ENCODE measurements around the gene CEMIP.

The CEMIP gene

DNA sequence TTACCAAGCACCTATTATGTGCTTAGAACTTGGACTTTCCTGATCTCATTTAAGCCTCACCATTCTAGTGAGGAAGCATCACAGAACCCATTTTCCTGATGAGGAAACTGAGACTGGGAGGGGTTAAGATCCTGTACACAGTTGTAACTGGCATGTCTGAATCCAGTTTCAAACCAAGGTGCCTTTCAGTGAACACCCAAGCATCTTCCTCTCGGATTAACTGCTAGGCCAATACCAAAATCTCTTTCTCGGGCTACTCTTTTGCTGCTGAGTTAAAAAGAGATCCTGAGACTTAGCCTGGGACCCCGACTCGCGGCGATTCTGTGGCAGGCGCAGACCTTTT is 578 bp upstream of the CEMIP start:
- no peak for DNase-seq (ENCODE audit: low read depth)
- H3K4me3 ChIP-seq (ENCODE audit: low read depth, low read length) = peak overlapping the region; percentile 56

DNA sequence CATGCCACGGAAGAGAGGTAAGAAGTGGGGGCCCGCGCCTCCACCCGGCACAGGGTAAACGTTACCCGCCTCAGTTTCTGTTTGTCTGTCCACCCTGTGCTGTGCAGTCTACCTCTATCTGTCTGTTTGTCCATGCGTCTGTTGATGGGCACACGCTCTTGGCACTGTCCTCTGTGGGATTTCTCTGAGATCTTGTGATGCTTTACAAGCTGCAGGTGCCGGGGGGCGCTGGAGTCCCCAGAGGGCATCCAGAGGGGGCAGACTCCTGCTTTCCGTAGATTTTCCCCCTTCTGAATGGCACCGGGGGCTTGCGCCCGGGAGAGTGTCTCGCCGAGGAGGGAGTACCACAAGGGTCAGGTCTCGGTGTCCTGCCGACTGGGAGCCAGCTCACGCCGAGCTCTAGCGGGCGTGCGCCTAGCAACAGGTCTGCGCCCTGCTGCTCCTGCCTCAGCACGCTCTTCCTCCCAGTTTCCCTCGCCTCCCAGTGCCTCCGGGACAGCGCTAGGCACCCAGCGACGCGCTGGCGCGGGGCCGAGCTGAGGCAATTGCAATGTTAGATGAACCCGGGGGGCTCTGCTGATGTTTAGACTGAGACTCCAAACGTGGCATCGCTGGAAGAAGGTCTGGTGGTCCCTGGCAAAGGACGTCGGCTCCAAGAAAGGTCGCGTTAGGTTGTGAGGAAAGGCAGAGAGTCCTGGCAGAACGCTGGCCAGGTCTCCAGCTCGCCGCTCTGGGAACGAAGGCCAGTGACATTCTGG is 667 bp downstream of the CEMIP start:
- DNase-seq (ENCODE audit: low read depth) = no peak
- peak overlapping the region; percentile 56 for H3K4me3 ChIP-seq (ENCODE audit: low read depth, low read length)

DNA sequence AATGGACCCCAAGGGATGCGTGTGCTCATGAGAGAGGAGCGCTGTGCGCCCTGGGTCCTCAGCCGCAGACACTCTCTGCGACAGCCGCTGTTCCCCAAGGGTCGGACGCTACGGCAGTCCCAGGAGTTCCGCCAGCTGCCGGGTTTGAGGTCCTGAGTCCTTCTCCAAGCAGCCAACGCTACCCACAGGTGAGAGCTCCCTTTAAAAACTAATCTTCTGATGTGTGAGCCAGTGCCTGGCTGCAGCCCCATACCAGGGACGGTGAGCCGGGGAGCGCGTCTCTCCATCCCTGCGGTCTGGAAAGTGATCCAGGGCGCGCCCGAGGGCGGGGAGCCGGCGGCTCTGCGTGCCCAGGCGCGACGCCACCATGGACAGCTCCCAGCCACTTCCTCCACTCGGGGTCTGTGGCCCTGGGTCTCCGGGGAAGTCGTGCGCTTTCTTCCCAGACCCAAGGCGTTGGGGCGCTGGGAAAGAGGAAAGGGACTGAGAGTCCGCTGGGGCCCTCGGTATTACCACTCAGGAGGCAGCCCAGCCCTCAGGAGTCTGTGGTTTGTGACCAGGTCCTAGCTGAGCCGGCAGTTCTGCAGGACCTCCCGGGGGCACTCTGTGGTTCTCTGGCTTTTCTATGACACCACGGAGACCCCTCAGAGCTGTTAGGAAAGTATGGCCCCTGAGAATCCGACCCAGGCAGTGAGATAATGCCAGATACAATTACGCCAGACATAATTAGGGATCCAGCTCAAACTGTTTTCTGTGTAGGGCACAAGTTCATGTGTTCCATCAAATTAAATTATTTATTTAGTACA is 1.4 kb downstream of the CEMIP start:
- H3K4me3 ChIP-seq (ENCODE audit: low read depth, low read length) = peak overlapping the region; percentile 56
- no peak for DNase-seq (ENCODE audit: low read depth)

GRCh38 chr15:80783260-80783659 is 4.1 kb downstream of the CEMIP start:
- DNase-seq (ENCODE audit: low read depth) = no peak
- H3K4me3 ChIP-seq (ENCODE audit: low read depth, low read length) = no peak overlapping the region

- H3K4me3 ChIP-seq (ENCODE audit: low read depth, low read length) = no peak overlapping the region
- no peak for DNase-seq (ENCODE audit: low read depth)
These were observed 6.2 kb downstream of the CEMIP start for GRCh38 chr15:80785335-80785734.

DNA sequence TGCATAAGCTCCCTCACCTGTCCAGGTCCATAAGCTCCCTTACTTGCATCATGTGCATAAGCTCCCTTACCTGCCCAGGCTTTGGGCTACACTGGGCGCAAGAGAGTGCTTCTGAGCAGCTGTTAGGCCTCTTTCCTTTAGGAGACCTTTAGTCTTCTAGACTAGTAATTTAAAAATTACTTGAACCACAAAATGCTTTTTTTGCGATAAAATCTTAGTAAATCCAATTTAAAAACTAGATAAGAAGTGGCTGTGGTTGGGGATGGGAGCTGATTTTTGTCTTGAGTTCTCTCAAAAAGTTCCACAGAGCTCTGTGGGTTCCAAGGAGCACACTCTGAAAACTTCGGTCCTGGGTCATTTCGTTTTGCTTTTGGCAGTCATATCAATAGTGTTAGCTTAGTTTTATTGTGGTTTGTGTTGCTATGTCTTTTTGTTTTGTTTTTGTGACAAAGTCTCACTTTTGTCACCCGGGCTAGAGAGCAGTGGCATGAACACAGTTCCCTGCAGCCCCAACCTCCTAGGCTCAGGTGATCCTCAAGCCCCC is 6.7 kb downstream of the CEMIP start:
- no peak for DNase-seq (ENCODE audit: low read depth)
- no peak overlapping the region for H3K4me3 ChIP-seq (ENCODE audit: low read depth, low read length)

GRCh38 chr15:80787316-80787715 is 8.1 kb downstream of the CEMIP start:
- DNase-seq (ENCODE audit: low read depth) = no peak

GRCh38 chr15:80788536-80788935 is 9.4 kb downstream of the CEMIP start:
- DNase-seq (ENCODE audit: low read depth) = no peak

More at GRCh38 chr15:80787316-80787715, 8.1 kb downstream of the CEMIP start:
- no peak overlapping the region for H3K4me3 ChIP-seq (ENCODE audit: low read depth, low read length)

DNA sequence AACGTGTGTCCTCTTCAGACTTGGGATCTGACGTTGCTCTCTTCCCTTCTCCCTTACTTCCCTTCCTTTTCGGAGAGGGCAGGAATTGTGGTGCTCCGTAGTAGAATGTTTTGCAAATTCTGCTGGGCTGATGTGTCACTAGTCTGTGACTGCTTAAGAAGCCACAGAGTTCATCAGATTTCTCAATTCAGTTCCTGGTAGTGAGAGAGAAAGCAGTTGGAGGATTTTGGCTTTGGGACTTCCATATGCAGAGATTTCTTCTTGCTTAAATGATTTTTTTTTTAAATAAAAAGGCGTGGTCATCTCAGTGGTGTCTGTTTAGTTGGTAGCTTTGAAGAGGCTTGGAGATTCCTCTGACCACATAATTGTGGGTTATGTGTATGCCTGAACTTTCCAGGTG is 10.1 kb downstream of the CEMIP start:
- DNase-seq (ENCODE audit: low read depth) = no peak
- no peak overlapping the region for H3K4me3 ChIP-seq (ENCODE audit: low read depth, low read length)

More at GRCh38 chr15:80788536-80788935, 9.4 kb downstream of the CEMIP start:
- no peak overlapping the region for H3K4me3 ChIP-seq (ENCODE audit: low read depth, low read length)

- DNase-seq (ENCODE audit: low read depth) = no peak
- H3K4me3 ChIP-seq (ENCODE audit: low read depth, low read length) = no peak overlapping the region
These were observed 10.6 kb downstream of the CEMIP start for GRCh38 chr15:80789796-80790195.

GRCh38 chr15:80790236-80790635 is 11.1 kb downstream of the CEMIP start:
- no peak for DNase-seq (ENCODE audit: low read depth)
- no peak overlapping the region for H3K4me3 ChIP-seq (ENCODE audit: low read depth, low read length)

DNA sequence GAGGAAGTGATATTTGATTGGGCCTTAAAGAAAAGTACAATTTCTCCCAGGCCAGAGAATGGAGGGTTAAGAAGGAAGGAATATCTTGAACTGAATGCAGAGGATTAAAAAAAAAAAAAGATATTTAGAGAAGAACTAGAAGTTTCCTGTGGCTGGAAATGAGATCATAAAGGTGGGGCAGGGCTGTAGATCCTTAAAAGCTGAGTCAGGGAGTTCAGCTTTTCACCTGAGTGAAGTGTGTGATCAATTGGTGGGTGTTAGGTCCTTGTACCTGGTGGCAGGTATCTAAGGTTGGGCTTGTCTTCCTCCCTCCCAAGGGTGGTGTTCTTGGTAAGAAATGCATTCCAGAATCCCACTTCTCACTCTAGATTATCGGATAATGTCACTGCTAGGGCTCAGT is 11.8 kb downstream of the CEMIP start:
- DNase-seq (ENCODE audit: low read depth) = no peak
- H3K4me3 ChIP-seq (ENCODE audit: low read depth, low read length) = no peak overlapping the region

- H3K4me3 ChIP-seq (ENCODE audit: low read depth, low read length) = no peak overlapping the region
- no peak for DNase-seq (ENCODE audit: low read depth)
These were observed 17.2 kb downstream of the CEMIP start for GRCh38 chr15:80796407-80796806.

DNA sequence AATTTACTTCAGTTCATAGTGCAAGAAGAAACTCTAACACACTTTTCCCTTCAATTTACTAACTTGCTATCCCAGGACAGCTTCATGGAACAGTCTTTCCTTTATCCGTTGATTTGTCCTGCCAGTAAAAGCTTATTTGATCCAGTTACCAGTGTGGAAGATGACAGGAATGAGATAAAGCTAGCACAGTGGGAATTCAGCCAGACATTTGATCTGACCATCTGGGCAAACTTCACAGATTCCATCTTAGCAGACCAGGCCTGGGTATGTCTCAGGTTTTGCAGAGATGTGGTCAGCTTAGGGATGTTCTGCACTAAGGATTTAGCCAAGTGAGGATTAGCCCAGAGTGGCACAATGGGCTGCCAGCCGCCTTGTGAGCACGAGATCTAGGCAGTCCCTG is 19.7 kb downstream of the CEMIP start:
- DNase-seq (ENCODE audit: low read depth) = no peak

GRCh38 chr15:80800067-80800466 is 20.9 kb downstream of the CEMIP start:
- no peak overlapping the region for H3K4me3 ChIP-seq (ENCODE audit: low read depth, low read length)
- no peak for DNase-seq (ENCODE audit: low read depth)

More for the DNA sequence above, 19.7 kb downstream of the CEMIP start:
- H3K4me3 ChIP-seq (ENCODE audit: low read depth, low read length) = no peak overlapping the region

- DNase-seq (ENCODE audit: low read depth) = no peak
- H3K4me3 ChIP-seq (ENCODE audit: low read depth, low read length) = no peak overlapping the region
These were observed 22.9 kb downstream of the CEMIP start for GRCh38 chr15:80801891-80802680.

- no peak for DNase-seq (ENCODE audit: low read depth)
- no peak overlapping the region for H3K4me3 ChIP-seq (ENCODE audit: low read depth, low read length)
These were observed 24.7 kb downstream of the CEMIP start for GRCh38 chr15:80803580-80804525.

DNA sequence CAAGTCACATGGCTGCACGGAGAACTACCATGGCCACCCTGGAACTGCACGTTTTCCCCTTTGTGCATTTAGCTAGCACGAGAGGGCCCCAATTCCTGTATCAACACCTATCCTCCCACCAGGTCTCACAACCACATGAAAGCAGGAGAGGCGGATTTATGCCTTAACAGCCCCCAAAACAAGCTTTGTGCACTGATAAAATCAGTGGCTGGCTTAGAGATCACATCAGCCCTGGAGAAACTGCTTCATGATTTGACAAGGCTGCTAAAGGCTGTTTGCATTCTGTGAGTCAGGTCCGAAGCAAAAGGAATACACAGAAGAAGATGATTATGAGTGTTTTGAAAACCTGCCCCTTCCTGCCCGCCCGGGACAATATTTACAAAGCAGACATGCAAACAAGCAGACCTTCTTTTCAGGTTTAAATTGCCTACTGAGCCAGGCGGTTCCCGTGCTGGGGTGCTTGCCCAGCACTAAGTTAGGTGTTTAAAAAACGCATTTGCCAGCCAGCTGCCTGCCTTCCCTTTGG is 25.9 kb downstream of the CEMIP start:
- no peak for DNase-seq (ENCODE audit: low read depth)
- H3K4me3 ChIP-seq (ENCODE audit: low read depth, low read length) = no peak overlapping the region
